Measurements from ENCODE around the gene TDRD9. TPM values are rescaled to one million over a fixed set of nuclear protein-coding genes. Genes with fewer than 3 reads are reported as not detected.
A peak's percentile ranks its signal among the peaks of the same experiment; 100 is the strongest.

TDRD9 gene
- total and polyA plus RNA-seq, 2 experiments from 2014 or later: 0.24 TPM; not detected in 1

GRCh38 chr14:103910262-103910935 is 17.9 kb upstream of the TDRD9 start:
- H3K4me3 Mint-ChIP-seq: peak overlapping the region; percentile 59
- H3F3A ChIP-seq (replicated peaks; ENCODE audit: low read depth): 0 out of 2 replicates have a peak, but pooled peaks cover 6% of the 10 kb centered on the region
- TF ChIP-seq, protein P1, sequence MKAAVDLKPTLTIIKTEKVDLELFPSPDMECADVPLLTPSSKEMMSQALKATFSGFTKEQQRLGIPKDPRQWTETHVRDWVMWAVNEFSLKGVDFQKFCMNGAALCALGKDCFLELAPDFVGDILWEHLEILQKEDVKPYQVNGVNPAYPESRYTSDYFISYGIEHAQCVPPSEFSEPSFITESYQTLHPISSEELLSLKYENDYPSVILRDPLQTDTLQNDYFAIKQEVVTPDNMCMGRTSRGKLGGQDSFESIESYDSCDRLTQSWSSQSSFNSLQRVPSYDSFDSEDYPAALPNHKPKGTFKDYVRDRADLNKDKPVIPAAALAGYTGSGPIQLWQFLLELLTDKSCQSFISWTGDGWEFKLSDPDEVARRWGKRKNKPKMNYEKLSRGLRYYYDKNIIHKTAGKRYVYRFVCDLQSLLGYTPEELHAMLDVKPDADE (IDR thresholded peaks at IDR 0.05): no peak
- TF ChIP-seq ZNF331 (CRISPR knock-in tag; IDR thresholded peaks at IDR 0.05; ENCODE audit: low read depth): no peak
- no peak for TF ChIP-seq ZNF114 (CRISPR knock-in tag; IDR thresholded peaks at IDR 0.05)
- TF ChIP-seq EZH2phosphoT487 (IDR thresholded peaks at IDR 0.05; ENCODE audit: unreplicated experiment): no peak
- TF ChIP-seq, protein P2, sequence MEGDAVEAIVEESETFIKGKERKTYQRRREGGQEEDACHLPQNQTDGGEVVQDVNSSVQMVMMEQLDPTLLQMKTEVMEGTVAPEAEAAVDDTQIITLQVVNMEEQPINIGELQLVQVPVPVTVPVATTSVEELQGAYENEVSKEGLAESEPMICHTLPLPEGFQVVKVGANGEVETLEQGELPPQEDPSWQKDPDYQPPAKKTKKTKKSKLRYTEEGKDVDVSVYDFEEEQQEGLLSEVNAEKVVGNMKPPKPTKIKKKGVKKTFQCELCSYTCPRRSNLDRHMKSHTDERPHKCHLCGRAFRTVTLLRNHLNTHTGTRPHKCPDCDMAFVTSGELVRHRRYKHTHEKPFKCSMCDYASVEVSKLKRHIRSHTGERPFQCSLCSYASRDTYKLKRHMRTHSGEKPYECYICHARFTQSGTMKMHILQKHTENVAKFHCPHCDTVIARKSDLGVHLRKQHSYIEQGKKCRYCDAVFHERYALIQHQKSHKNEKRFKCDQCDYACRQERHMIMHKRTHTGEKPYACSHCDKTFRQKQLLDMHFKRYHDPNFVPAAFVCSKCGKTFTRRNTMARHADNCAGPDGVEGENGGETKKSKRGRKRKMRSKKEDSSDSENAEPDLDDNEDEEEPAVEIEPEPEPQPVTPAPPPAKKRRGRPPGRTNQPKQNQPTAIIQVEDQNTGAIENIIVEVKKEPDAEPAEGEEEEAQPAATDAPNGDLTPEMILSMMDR (conservative IDR thresholded peaks at IDR 0.05; ENCODE audit: low read depth in 2 of 2): peak; percentile 88 to 94
- TF ChIP-seq REST (IDR thresholded peaks at IDR 0.05; ENCODE audit: unreplicated experiment): no peak
- peaks cover 17% of the 10 kb centered on the region for H3K36me3 ChIP-seq (ENCODE audit: insufficient read depth)
- peaks cover 24% of the 10 kb centered on the region; the same call in 2 of the 3 replicates for H3K36me3 Mint-ChIP-seq (ENCODE audit: low read depth)
- H3K4me1 ChIP-seq (ENCODE audit: insufficient read depth): peaks cover 4% of the 10 kb centered on the region; the same call in 1 of the 2 replicates
- H3K4me2 ChIP-seq: peak overlapping the region; percentile 59
- no peak overlapping the region for H3K27ac Mint-ChIP-seq
- no peaks in the 10 kb centered on the region for H3K27me3 ChIP-seq (ENCODE audit: insufficient read depth)
- DNase-seq (ENCODE audit: low spot score) (peak; percentile 97), ATAC-seq (peak; percentile 96)
- H3K4me1 Mint-ChIP-seq: peaks cover 9% of the 10 kb centered on the region
- no peaks in the 10 kb centered on the region for H3K9me3 Mint-ChIP-seq
- peak overlapping the region; percentile 86; the same call in 1 of the 2 replicates for H3K27ac ChIP-seq (ENCODE audit: low read depth)
- peak overlapping the region; percentile 57 for H2AFZ ChIP-seq
- H3K9me2 ChIP-seq (ENCODE audit: insufficient read depth): no peaks in the 10 kb centered on the region
- H3K79me2 ChIP-seq (replicated peaks; ENCODE audit: insufficient read depth): 0 out of 2 replicates have a peak, but pooled peaks cover 4% of the 10 kb centered on the region
- 0 out of 2 replicates have a peak, but pooled peaks cover 9% of the 10 kb centered on the region for H4K20me1 ChIP-seq (replicated peaks; ENCODE audit: insufficient read depth)
- peak overlapping the region; percentile 38 for H3K4me3 ChIP-seq
- peaks cover 6% of the 10 kb centered on the region for H3K27me3 Mint-ChIP-seq (ENCODE audit: insufficient read depth, low read depth, poor library complexity)

DNA sequence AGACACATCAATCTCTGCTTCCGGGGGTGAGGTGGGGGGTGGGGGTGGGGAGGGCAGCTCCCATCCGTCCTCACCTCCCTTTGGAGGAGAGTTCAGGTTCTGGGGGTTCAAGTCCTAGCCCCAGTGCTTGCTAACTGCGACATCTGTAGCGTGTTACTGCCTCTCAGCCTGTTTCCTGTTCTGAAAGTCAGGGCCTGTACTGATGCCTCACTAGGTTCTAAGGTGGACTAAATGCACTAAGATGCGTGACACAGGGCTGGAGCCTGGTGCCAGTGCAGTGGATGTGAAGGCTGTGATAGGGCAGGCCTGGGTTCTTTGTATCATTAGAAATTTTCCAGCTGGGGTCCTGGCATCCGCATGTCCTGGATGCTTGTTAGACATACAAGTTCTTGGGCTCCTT is 17.3 kb upstream of the TDRD9 start:
- Mint-ChIP-seq H3K4me3 (no peak overlapping the region), H3K9me3 (no peaks in the 10 kb centered on the region), H3K27ac (no peak overlapping the region), H3K27me3 (ENCODE audit: insufficient read depth, low read depth, poor library complexity) (peaks cover 2% of the 10 kb centered on the region), H3K4me1 (peaks cover 6% of the 10 kb centered on the region), H3K36me3 (ENCODE audit: low read depth) (peaks cover 28% of the 10 kb centered on the region; the same call in 2 of the 3 replicates)
- peaks cover 17% of the 10 kb centered on the region for H3K36me3 ChIP-seq (ENCODE audit: insufficient read depth)
- ATAC-seq: no peak
- H3K27ac ChIP-seq (ENCODE audit: low read depth): 0 out of 2 replicates have a peak overlapping the region, but pooled peaks have one; percentile 19
- H3K27me3 ChIP-seq (ENCODE audit: insufficient read depth): no peaks in the 10 kb centered on the region
- peaks cover 4% of the 10 kb centered on the region; the same call in 1 of the 2 replicates for H3K4me1 ChIP-seq (ENCODE audit: insufficient read depth)
- H3K4me3 ChIP-seq: no peak overlapping the region
- 0 out of 2 replicates have a peak, but pooled peaks cover 9% of the 10 kb centered on the region for H4K20me1 ChIP-seq (replicated peaks; ENCODE audit: insufficient read depth)
- peaks cover 9% of the 10 kb centered on the region; the same call in 1 of the 2 replicates for H3K79me2 ChIP-seq (replicated peaks; ENCODE audit: insufficient read depth)
- no peak for DNase-seq (ENCODE audit: low spot score)
- H2AFZ ChIP-seq: no peak overlapping the region
- H3K9me2 ChIP-seq (ENCODE audit: insufficient read depth): no peaks in the 10 kb centered on the region
- H3K4me2 ChIP-seq: no peak overlapping the region
- 0 out of 2 replicates have a peak, but pooled peaks cover 6% of the 10 kb centered on the region for H3F3A ChIP-seq (replicated peaks; ENCODE audit: low read depth)
- TF ChIP-seq, protein P1 (IDR thresholded peaks at IDR 0.05): no peak
- no peak for TF ChIP-seq POLR2AphosphoS5 (IDR thresholded peaks at IDR 0.05; ENCODE audit: low read depth)

Data from GM23338 (cell line).